ENCODE measurements around the gene ZSWIM4.

GRCh38 chr19:13869281-13869680, 74.0 kb downstream of the ZSWIM4 start:
- no peak for TF ChIP-seq CTCF (conservative IDR thresholded peaks at IDR 0.05; ENCODE audit: low read depth, low read length)
- no peak for TF ChIP-seq EZH2 (IDR thresholded peaks at IDR 0.05; ENCODE audit: borderline replicate concordance, low read depth, low read length, poor library complexity, severe bottlenecking)
